Keratinocyte (primary cell): ENCODE results near the gene DBF4B. TPM values are rescaled to one million over a fixed set of nuclear protein-coding genes. Genes with fewer than 3 reads are reported as not detected.

Experiments used
- DNase-seq: peaks from one replicate; pipeline ENCODE4 v3.0.0-alpha.2; 2011; ENCODE audit warnings: low read depth, missing footprints, low spot score
- FAIRE-seq: peaks from 2 replicates; lab custom pipeline; 2011; peaks lifted over from hg19 to GRCh38; lab: Jason Lieb, UNC
- H2AFZ ChIP-seq: 2 replicates; pipeline ENCODE4 v1.6.0; 2012; ENCODE audit warnings: low read length, control low read depth, inconsistent platforms; ENCODE audit not compliant: control insufficient read depth
- H3K27ac ChIP-seq: 2 replicates; pipeline ENCODE4 v1.5.1; 2011; ENCODE audit warnings: low read length; ENCODE audit not compliant: control insufficient read depth, insufficient read depth
- H3K27me3 ChIP-seq: 3 replicates; pipeline ENCODE4 v1.6.0; 2011; ENCODE audit warnings: low read length; ENCODE audit not compliant: control insufficient read depth, insufficient read depth; ENCODE audit errors: extremely low read depth
- H3K36me3 ChIP-seq, 2 experiments: 2 replicates in 1 of 2; 3 replicates in 1 of 2; pipeline ENCODE4 v1.5.1; 2011; ENCODE audit warnings: low read length in 2 of 2, mild to moderate bottlenecking in 1 of 2; ENCODE audit not compliant: control insufficient read depth in 2 of 2, insufficient read depth in 2 of 2; ENCODE audit errors: extremely low read depth in 1 of 2
- H3K4me1 ChIP-seq: 3 replicates; pipeline ENCODE4 v1.5.1; 2011; ENCODE audit warnings: low read length; ENCODE audit not compliant: control insufficient read depth, insufficient read depth; ENCODE audit errors: extremely low read depth
- H3K4me2 ChIP-seq: 3 replicates; pipeline ENCODE4 v1.6.0; 2011; ENCODE audit warnings: low read depth, low read length; ENCODE audit not compliant: control insufficient read depth, insufficient read depth; ENCODE audit errors: extremely low read depth
- H3K4me3 ChIP-seq, 3 experiments: fragments of 200-600 bp in 1 of 3; sonication (generic) in 1 of 3; 2 replicates in 2 of 3; 3 replicates in 1 of 3; pipeline ENCODE4 v1.5.1; 2011 to 2016; ENCODE audit warnings: low read length in 3 of 3, mild to moderate bottlenecking in 3 of 3, control low read depth in 2 of 3, inconsistent platforms in 1 of 3, low read depth in 1 of 3, mixed read lengths in 1 of 3, mixed run types in 1 of 3, moderate library complexity in 1 of 3; ENCODE audit not compliant: control insufficient read depth in 2 of 3, insufficient read depth in 2 of 3; ENCODE audit errors: extremely low read depth in 1 of 3
- H3K79me2 ChIP-seq: 2 replicates; pipeline ENCODE4 v1.6.0; 2012; ENCODE audit warnings: low read length; ENCODE audit not compliant: control insufficient read depth, insufficient read depth
- H3K9ac ChIP-seq: 3 replicates; pipeline ENCODE4 v1.6.0; 2011; ENCODE audit warnings: low read length; ENCODE audit not compliant: control insufficient read depth, insufficient read depth; ENCODE audit errors: extremely low read depth
- H3K9me1 ChIP-seq: 3 replicates; pipeline ENCODE4 v1.6.0; 2011; ENCODE audit warnings: low read length; ENCODE audit not compliant: control insufficient read depth, insufficient read depth; ENCODE audit errors: extremely low read depth
- H3K9me3 ChIP-seq: 2 replicates; pipeline ENCODE4 v1.5.1; 2012; ENCODE audit warnings: low read depth, low read length; ENCODE audit not compliant: control insufficient read depth
- H4K20me1 ChIP-seq: 3 replicates; pipeline ENCODE4 v1.6.0; 2011; ENCODE audit warnings: low read length; ENCODE audit not compliant: control insufficient read depth, insufficient read depth; ENCODE audit errors: extremely low read depth
- CTCF ChIP-seq, 3 experiments: IDR thresholded peaks in 1 of 3; conservative IDR thresholded peaks in 1 of 3; optimal IDR thresholded peaks in 1 of 3; 2 replicates in 2 of 3; 3 replicates in 1 of 3; pipeline versions ENCODE3 to v1.5.1; 2011; ENCODE audit warnings: low read length in 3 of 3, mild to moderate bottlenecking in 3 of 3, moderate library complexity in 2 of 3, control low read depth in 1 of 3, inconsistent platforms in 1 of 3; ENCODE audit not compliant: insufficient read depth in 2 of 3; ENCODE audit errors: extremely low read depth in 1 of 3
- EZH2 ChIP-seq: IDR thresholded peaks from one replicate; pipeline ENCODE4 v1.6.1; 2012; ENCODE audit warnings: inconsistent platforms, mild to moderate bottlenecking, low read length, moderate library complexity
- dilution Hi-C: fragments of 300-500 bp; cut with MboI; formaldehyde crosslinking; loops from one replicate; pipeline ENCODE4 v1.7.0; 2020; ENCODE audit warnings: low sequenced_read_pairs; ENCODE audit not compliant: extremely low pct_ligation_motif_present
- polyA plus RNA-seq, 5 experiments: library from polyadenylated mRNA; depleted of rRNA in 3 of 5; stranded (reverse) in 3 of 5; stranded (forward) in 1 of 5; unstranded in 1 of 5; fragments of >200 nt; gene quantifications; 1 replicate in 1 of 5; 2 replicates in 3 of 5; 3 replicates in 1 of 5; pipeline versions ENCODE4 v1.2.1 to v1.2.3, GENCODE V29; 2011 to 2012; ENCODE audit warnings: missing spikeins in 2 of 5, low read depth in 1 of 5, low replicate concordance in 1 of 5

Gene DBF4B
- polyA plus RNA-seq, 1 donor (not counting 4 experiments of a cell fraction or from before 2014, with no cell fraction given) = 4.0 TPM

GRCh38 chr17:44781551-44782325 lies 73.3 kb downstream of the DBF4B start:
- FAIRE-seq = no peak
- H3K9ac ChIP-seq = no peak overlapping the region

GRCh38 chr17:44782326-44782850 lies 73.9 kb downstream of the DBF4B start:
- no peaks in the 10 kb centered on the region for H3K9me3 ChIP-seq

More at GRCh38 chr17:44781551-44782325, 73.3 kb downstream of the DBF4B start:
- no peaks in the 10 kb centered on the region for H3K9me1 ChIP-seq
- H3K4me1 ChIP-seq = peaks cover 3% of the 10 kb centered on the region
- H4K20me1 ChIP-seq = no peaks in the 10 kb centered on the region
- TF ChIP-seq EZH2 (no peak), CTCF (optimal IDR thresholded peaks at IDR 0.05 in 1 of 3, IDR thresholded peaks at IDR 0.05 in 1 of 3, conservative IDR thresholded peaks at IDR 0.05 in 1 of 3; ENCODE audit: extremely low read depth in 1 of 3, insufficient read depth in 2 of 3, low read length in 3 of 3) (no peak)
- peaks cover 9% of the 10 kb centered on the region for H3K27me3 ChIP-seq
- H3K79me2 ChIP-seq = no peaks in the 10 kb centered on the region
- dilution Hi-C loops = no loop called here
- no peak overlapping the region for H3K4me2 ChIP-seq
- H2AFZ ChIP-seq = no peak overlapping the region
- no peaks in the 10 kb centered on the region for H3K36me3 ChIP-seq
- no peak for DNase-seq
- no peak overlapping the region for H3K4me3 ChIP-seq
- no peaks in the 10 kb centered on the region for H3K9me3 ChIP-seq
- no peak overlapping the region for H3K27ac ChIP-seq

More at GRCh38 chr17:44782326-44782850, 73.9 kb downstream of the DBF4B start:
- no peak overlapping the region for H2AFZ ChIP-seq
- dilution Hi-C loops = no loop called here
- no peak for FAIRE-seq
- H3K4me3 ChIP-seq = no peak overlapping the region
- H3K4me1 ChIP-seq = peaks cover 3% of the 10 kb centered on the region
- H3K4me2 ChIP-seq = no peak overlapping the region
- H3K27ac ChIP-seq = no peak overlapping the region
- TF ChIP-seq CTCF (optimal IDR thresholded peaks at IDR 0.05 in 1 of 3, IDR thresholded peaks at IDR 0.05 in 1 of 3, conservative IDR thresholded peaks at IDR 0.05 in 1 of 3; ENCODE audit: extremely low read depth in 1 of 3, insufficient read depth in 2 of 3, low read length in 3 of 3) (no peak), EZH2 (no peak)
- H3K9me1 ChIP-seq = no peaks in the 10 kb centered on the region
- no peaks in the 10 kb centered on the region for H4K20me1 ChIP-seq
- H3K36me3 ChIP-seq = no peaks in the 10 kb centered on the region
- H3K27me3 ChIP-seq = peaks cover 3% of the 10 kb centered on the region
- H3K79me2 ChIP-seq = no peaks in the 10 kb centered on the region
- no peak overlapping the region for H3K9ac ChIP-seq
- DNase-seq = no peak
